GM03348 (cell line): Measurements from ENCODE around the gene PHEX.

Experiments used
- DNase-seq: peaks from one replicate; pipeline ENCODE4 v3.0.0; 2012; ENCODE audit warnings: low spot score

The PHEX gene

GRCh38 chrX:22105231-22105630 is 73.1 kb downstream of the PHEX start:
- DNase-seq: peak; percentile 49

GRCh38 chrX:22105971-22106370 is 73.8 kb downstream of the PHEX start:
- no peak for DNase-seq

- DNase-seq: peak; percentile 39
Observed at GRCh38 chrX:22109442-22109841, 77.3 kb downstream of the PHEX start.

GRCh38 chrX:22110729-22111494 is 78.8 kb downstream of the PHEX start:
- DNase-seq: no peak

- DNase-seq: no peak
Observed at GRCh38 chrX:22116605-22117546, 84.8 kb downstream of the PHEX start.

- DNase-seq: no peak
Observed at GRCh38 chrX:22117633-22118032, 85.5 kb downstream of the PHEX start.

- DNase-seq: no peak
Observed at GRCh38 chrX:22118161-22118830, 86.2 kb downstream of the PHEX start.

- DNase-seq: no peak
Observed at GRCh38 chrX:22121161-22121560, 89.0 kb downstream of the PHEX start.

GRCh38 chrX:22122510-22122909 is 90.4 kb downstream of the PHEX start:
- peak; percentile 27 for DNase-seq

GRCh38 chrX:22124098-22124497 is 92.0 kb downstream of the PHEX start:
- DNase-seq: no peak

- no peak for DNase-seq
Observed at GRCh38 chrX:22125481-22125880, 93.4 kb downstream of the PHEX start.

- DNase-seq: no peak
Observed at GRCh38 chrX:22126327-22126726, 94.2 kb downstream of the PHEX start.

GRCh38 chrX:22128961-22129360 is 96.8 kb downstream of the PHEX start:
- no peak for DNase-seq

GRCh38 chrX:22134681-22135080 is 102.6 kb downstream of the PHEX start:
- DNase-seq: peak; percentile 45

- peak; percentile 4 for DNase-seq
Observed at GRCh38 chrX:22135171-22135711, 103.1 kb downstream of the PHEX start.

- DNase-seq: peak; percentile 47
Observed at GRCh38 chrX:22135994-22136684, 104.0 kb downstream of the PHEX start.

GRCh38 chrX:22136711-22137110 is 104.6 kb downstream of the PHEX start:
- DNase-seq: no peak

GRCh38 chrX:22139822-22140221 is 107.7 kb downstream of the PHEX start:
- DNase-seq: no peak

GRCh38 chrX:22141047-22141730 is 109.1 kb downstream of the PHEX start:
- no peak for DNase-seq

- no peak for DNase-seq
Observed at GRCh38 chrX:22147214-22147613, 115.1 kb downstream of the PHEX start.

- DNase-seq: no peak
Observed at GRCh38 chrX:22147942-22148341, 115.8 kb downstream of the PHEX start.
